Lower lobe of right lung (tissue), 2 donors: ENCODE measurements around the gene COMP. TPM values are rescaled to one million over a fixed set of nuclear protein-coding genes. Genes with fewer than 3 reads are reported as not detected.

ENCODE experiments used
- ATAC-seq, 2 donors: fragments of 200-7000 bp; cut with Tn5 transposase; one replicate each; pipeline ENCODE4 v1.9.1; 2020 to 2022; ENCODE audit warnings: mild to moderate bottlenecking in 2 of 2, moderate library complexity in 2 of 2
- DNase-seq: peaks from one replicate; pipeline ENCODE4 v3.0.0-alpha.2; 2020
- H3K27ac ChIP-seq: fragments of 200-600 bp; one replicate; pipeline ENCODE4 v1.8.0; 2022
- H3K27me3 ChIP-seq: fragments of 200-600 bp; one replicate; pipeline ENCODE4 v1.8.0; 2022; ENCODE audit warnings: low read depth
- H3K36me3 ChIP-seq: fragments of 200-600 bp; one replicate; pipeline ENCODE4 v1.8.0; 2022; ENCODE audit warnings: mild to moderate bottlenecking
- H3K4me1 ChIP-seq: fragments of 200-600 bp; one replicate; pipeline ENCODE4 v1.8.0; 2022
- H3K4me3 ChIP-seq: fragments of 200-600 bp; one replicate; pipeline ENCODE4 v1.8.0; 2022; ENCODE audit warnings: mild to moderate bottlenecking
- H3K9me3 ChIP-seq: fragments of 200-600 bp; one replicate; pipeline ENCODE4 v1.8.0; 2022
- intact Hi-C: fragments of 100-400 bp; cut with DNase I; formaldehyde crosslinking; loops from one replicate; pipeline ENCODE4 v1.11.0; 2022
- total RNA-seq: library from RNA; stranded (reverse); fragmentation: NEBNext Ultra II Directional; extraction: Animal tissue kit (Norgen Biotek cat#: 25700); gene quantifications from one replicate; pipeline ENCODE4 v1.2.1, GENCODE V29; 2021
- TF ChIP-seq, protein P1 (sequence below): fragments of 200-600 bp; IDR thresholded peaks from one replicate; pipeline ENCODE4 v1.8.0; 2022; ENCODE audit warnings: antibody characterized with exemption, mild to moderate bottlenecking
- donor health status: DM: no; HTN: yes; CAD: no; lungs with severe emphysema.

Gene COMP
- total RNA-seq, 1 donor from 2014 or later, result 2.3 TPM

- intact Hi-C loops, result no loop called here
- Histone ChIP-seq H3K4me3 (no peak overlapping the region), H3K27me3 (peaks cover 74% of the 10 kb centered on the region)
Measured at GRCh38 chr19:18796239-18796638, 5.1 kb upstream of the COMP start.

DNA sequence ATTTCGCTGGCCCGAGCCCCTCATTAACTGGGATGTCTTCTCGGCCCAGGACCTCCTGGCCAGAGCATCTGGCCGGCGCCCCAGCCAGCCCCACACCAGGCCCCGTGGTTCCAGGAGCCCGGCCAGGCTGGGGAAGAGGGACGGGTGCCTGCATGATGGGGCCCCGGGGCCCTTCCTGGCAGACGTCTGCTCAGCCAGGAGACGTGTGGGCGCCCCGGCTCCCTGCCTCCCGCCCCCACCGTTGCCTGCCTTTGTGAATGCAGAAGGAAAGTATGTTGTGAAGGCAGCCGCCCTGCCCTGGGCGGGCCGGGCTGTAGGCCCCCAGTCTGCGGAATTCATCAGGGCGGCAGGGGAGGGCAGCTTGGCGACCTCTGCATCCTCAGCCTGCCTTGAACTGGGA is 4.4 kb upstream of the COMP start:
- Histone ChIP-seq H3K9me3 (no peaks in the 10 kb centered on the region), H3K36me3 (no peaks in the 10 kb centered on the region), H3K27ac (no peak overlapping the region), H3K27me3 (peaks cover 76% of the 10 kb centered on the region), H3K4me1 (peaks cover 8% of the 10 kb centered on the region), H3K4me3 (no peak overlapping the region)
- ATAC-seq, result peak in 1 of 2 donors; percentile 9
- DNase-seq, result no peak
- TF ChIP-seq, protein P1, sequence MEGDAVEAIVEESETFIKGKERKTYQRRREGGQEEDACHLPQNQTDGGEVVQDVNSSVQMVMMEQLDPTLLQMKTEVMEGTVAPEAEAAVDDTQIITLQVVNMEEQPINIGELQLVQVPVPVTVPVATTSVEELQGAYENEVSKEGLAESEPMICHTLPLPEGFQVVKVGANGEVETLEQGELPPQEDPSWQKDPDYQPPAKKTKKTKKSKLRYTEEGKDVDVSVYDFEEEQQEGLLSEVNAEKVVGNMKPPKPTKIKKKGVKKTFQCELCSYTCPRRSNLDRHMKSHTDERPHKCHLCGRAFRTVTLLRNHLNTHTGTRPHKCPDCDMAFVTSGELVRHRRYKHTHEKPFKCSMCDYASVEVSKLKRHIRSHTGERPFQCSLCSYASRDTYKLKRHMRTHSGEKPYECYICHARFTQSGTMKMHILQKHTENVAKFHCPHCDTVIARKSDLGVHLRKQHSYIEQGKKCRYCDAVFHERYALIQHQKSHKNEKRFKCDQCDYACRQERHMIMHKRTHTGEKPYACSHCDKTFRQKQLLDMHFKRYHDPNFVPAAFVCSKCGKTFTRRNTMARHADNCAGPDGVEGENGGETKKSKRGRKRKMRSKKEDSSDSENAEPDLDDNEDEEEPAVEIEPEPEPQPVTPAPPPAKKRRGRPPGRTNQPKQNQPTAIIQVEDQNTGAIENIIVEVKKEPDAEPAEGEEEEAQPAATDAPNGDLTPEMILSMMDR, result no peak
- intact Hi-C loops, result no loop called here

More at GRCh38 chr19:18796239-18796638, 5.1 kb upstream of the COMP start:
- no peaks in the 10 kb centered on the region for H3K9me3 ChIP-seq
- peaks cover under 1% of the 10 kb centered on the region for H3K4me1 ChIP-seq
- no peaks in the 10 kb centered on the region for H3K36me3 ChIP-seq
- ATAC-seq (no peak), DNase-seq (no peak)
- H3K27ac ChIP-seq, result no peak overlapping the region
- TF ChIP-seq, protein P1, result no peak

- Histone ChIP-seq H3K36me3 (no peaks in the 10 kb centered on the region), H3K4me1 (peaks cover 16% of the 10 kb centered on the region), H3K9me3 (no peaks in the 10 kb centered on the region), H3K27me3 (peaks cover 84% of the 10 kb centered on the region), H3K4me3 (no peak overlapping the region), H3K27ac (no peak overlapping the region)
- DNase-seq (no peak), ATAC-seq (no peak)
- TF ChIP-seq, protein P1, result no peak
- intact Hi-C loops, result no loop called here
Measured at GRCh38 chr19:18794692-18795091, 3.6 kb upstream of the COMP start.

GRCh38 chr19:18794029-18794313 is 2.9 kb upstream of the COMP start:
- TF ChIP-seq, protein P1, result no peak
- Histone ChIP-seq H3K27me3 (peaks cover 90% of the 10 kb centered on the region), H3K4me1 (peaks cover 23% of the 10 kb centered on the region), H3K4me3 (no peak overlapping the region), H3K27ac (no peak overlapping the region), H3K36me3 (no peaks in the 10 kb centered on the region), H3K9me3 (no peaks in the 10 kb centered on the region)
- no peak for ATAC-seq
- intact Hi-C loops, result no loop called here
- DNase-seq, result no peak

GRCh38 chr19:18793144-18794028 is 2.3 kb upstream of the COMP start:
- peaks cover 90% of the 10 kb centered on the region for H3K27me3 ChIP-seq
- no peak for ATAC-seq
- TF ChIP-seq, protein P1, result no peak
- H3K9me3 ChIP-seq, result no peaks in the 10 kb centered on the region
- H3K36me3 ChIP-seq, result no peaks in the 10 kb centered on the region
- no peak overlapping the region for H3K4me3 ChIP-seq
- peaks cover 29% of the 10 kb centered on the region for H3K4me1 ChIP-seq
- H3K27ac ChIP-seq, result no peak overlapping the region
- intact Hi-C loops, result no loop called here
- no peak for DNase-seq
